ENCODE measurements around the gene HIPK2. TPM values are rescaled to one million over a fixed set of nuclear protein-coding genes. Genes with fewer than 3 reads are reported as not detected.

Gene HIPK2
- 10 to 100 TPM; 54.4 to 72.7 TPM for total RNA-seq

GRCh38 chr7:139777948-139778841 is at the start of gene HIPK2:
TSS of gene HIPK2 (minus strand) at chr7:139777998. CDS start at chr7:139777623, 375 bp downstream.
- Histone ChIP-seq H3K9me3 (no peaks in the 10 kb centered on the region), H3K27ac (peak within 1 kb of the TSS; percentile 95 to 97), H3K36me3 (no peaks in the 10 kb centered on the region), H3K4me1 (replicated peaks) (no peaks in the 10 kb centered on the region), H3K4me3 (peak within 1 kb of the TSS; percentile 74 to 90), H3K27me3 (replicated peaks; ENCODE audit: insufficient read depth) (no peaks in the 10 kb centered on the region)
- DNase-seq (ENCODE audit: low spot score): peak; percentile 74
- TF ChIP-seq POLR2A (IDR thresholded peaks at IDR 0.05): peak; percentile 18
- TF ChIP-seq CTCF (IDR thresholded peaks at IDR 0.05): no peak
- under 1% methylated on average over 37 of the region's 96 CpGs for WGBS
- intact Hi-C loops (cut with DNase I): loop anchor here (2.0 to 5.0 kb wide), 3 partner anchors 74 to 276 kb away; no protein-coding TSS in a partner anchor

GRCh38 chr7:139827042-139827441 is 49.2 kb upstream of the HIPK2 start:
- Histone ChIP-seq H3K9me3 (no peaks in the 10 kb centered on the region), H3K27me3 (replicated peaks; ENCODE audit: insufficient read depth) (no peaks in the 10 kb centered on the region), H3K27ac (peak overlapping the region in 1 of 2 donors; percentile 64), H3K36me3 (no peaks in the 10 kb centered on the region), H3K4me1 (replicated peaks) (peaks cover 4% of the 10 kb centered on the region), H3K4me3 (no peak overlapping the region)
- intact Hi-C loops (cut with DNase I): no loop called here
- DNase-seq (ENCODE audit: low spot score): no peak
- TF ChIP-seq POLR2A (IDR thresholded peaks at IDR 0.05) (no peak), POLR2AphosphoS5 (IDR thresholded peaks at IDR 0.05) (no peak), CTCF (IDR thresholded peaks at IDR 0.05) (no peak)

GRCh38 chr7:139825666-139826290 is 48.0 kb upstream of the HIPK2 start:
- Histone ChIP-seq H3K4me3 (no peak overlapping the region), H3K9me3 (no peaks in the 10 kb centered on the region), H3K27me3 (replicated peaks; ENCODE audit: insufficient read depth) (no peaks in the 10 kb centered on the region), H3K4me1 (replicated peaks) (peaks cover 4% of the 10 kb centered on the region), H3K36me3 (no peaks in the 10 kb centered on the region), H3K27ac (no peak overlapping the region)
- 84% methylated on average over 9 of the region's 9 CpGs for WGBS
- no peak for TF ChIP-seq CTCF (IDR thresholded peaks at IDR 0.05)
- no peak for TF ChIP-seq POLR2AphosphoS5 (IDR thresholded peaks at IDR 0.05)
- no peak for TF ChIP-seq POLR2A (IDR thresholded peaks at IDR 0.05)
- DNase-seq (ENCODE audit: low spot score): no peak
- intact Hi-C loops (cut with DNase I): no loop called here

GRCh38 chr7:139823959-139824521 is 46.2 kb upstream of the HIPK2 start:
- no peaks in the 10 kb centered on the region for H3K36me3 ChIP-seq
- H3K4me3 ChIP-seq: no peak overlapping the region
- H3K27me3 ChIP-seq (replicated peaks; ENCODE audit: insufficient read depth): no peaks in the 10 kb centered on the region
- no peak for TF ChIP-seq POLR2A (IDR thresholded peaks at IDR 0.05)
- no peak for TF ChIP-seq CTCF (IDR thresholded peaks at IDR 0.05)
- TF ChIP-seq POLR2AphosphoS5 (IDR thresholded peaks at IDR 0.05): no peak
- no peaks in the 10 kb centered on the region for H3K4me1 ChIP-seq (replicated peaks)
- no peak for DNase-seq (ENCODE audit: low spot score)
- intact Hi-C loops (cut with DNase I): no loop called here
- 45% methylated on average over 8 of the region's 8 CpGs for WGBS
- no peaks in the 10 kb centered on the region for H3K9me3 ChIP-seq
- no peak overlapping the region for H3K27ac ChIP-seq
